Measurements from ENCODE around the gene NRXN3. TPM values are rescaled to one million over a fixed set of nuclear protein-coding genes. Genes with fewer than 3 reads are reported as not detected.

NRXN3 gene
- total RNA-seq, 2 experiments from 2014 or later = not detected

DNA sequence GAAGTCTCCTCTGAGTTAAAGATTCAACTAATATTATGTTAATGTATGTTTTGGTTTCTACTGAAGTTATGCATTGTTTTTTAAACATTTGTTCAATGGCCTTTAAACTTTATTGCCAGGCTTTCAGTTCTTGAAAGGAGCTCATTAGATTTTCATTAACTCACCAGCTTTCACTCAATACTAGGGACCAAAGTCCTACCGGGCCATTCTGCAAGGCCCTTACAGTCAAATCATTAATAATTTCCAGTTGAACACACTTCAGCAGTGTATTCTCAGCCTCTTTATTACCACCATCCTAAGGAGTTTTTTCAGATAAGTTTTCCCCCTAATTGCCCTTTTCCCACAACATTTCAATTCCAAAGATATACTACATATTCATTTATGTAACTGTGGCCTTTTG lies 1631.9 kb downstream of the NRXN3 start:
- peaks cover 2% of the 10 kb centered on the region for H3K9me3 Mint-ChIP-seq (ENCODE audit: low read depth)
- ATAC-seq (no peak), DNase-seq (no peak)
- H3K27ac Mint-ChIP-seq = no peak overlapping the region
- H3K4me1 Mint-ChIP-seq = no peaks in the 10 kb centered on the region
- CTCF ChIA-PET = no interaction called here
- H3K4me3 Mint-ChIP-seq = no peak overlapping the region
- no peaks in the 10 kb centered on the region for H3K36me3 Mint-ChIP-seq
- H3K27me3 Mint-ChIP-seq = no peaks in the 10 kb centered on the region

DNA sequence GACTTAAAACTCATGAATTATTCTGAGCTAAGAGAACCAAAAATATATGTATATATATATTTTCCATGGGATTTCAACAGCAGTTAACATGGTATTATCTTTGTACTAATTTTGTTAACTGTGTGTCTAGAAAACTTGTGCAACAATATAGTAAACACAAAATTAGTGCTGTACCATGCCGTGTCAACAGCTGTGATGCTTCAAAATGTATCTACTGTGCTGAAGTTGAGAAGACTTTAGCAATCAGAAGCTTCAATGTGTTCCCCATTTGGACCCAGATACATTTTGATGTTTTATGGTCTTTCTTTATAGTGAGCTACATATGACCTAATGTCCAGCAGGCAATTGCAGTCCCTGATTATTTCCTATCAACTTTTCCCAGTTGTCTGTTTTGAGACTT lies 1635.5 kb downstream of the NRXN3 start:
- Mint-ChIP-seq H3K9me3 (ENCODE audit: low read depth) (peaks cover 7% of the 10 kb centered on the region), H3K4me1 (no peaks in the 10 kb centered on the region), H3K4me3 (no peak overlapping the region), H3K27me3 (no peaks in the 10 kb centered on the region), H3K27ac (no peak overlapping the region), H3K36me3 (no peaks in the 10 kb centered on the region)
- CTCF ChIA-PET = no interaction called here
- ATAC-seq (no peak), DNase-seq (no peak)

- Mint-ChIP-seq H3K27me3 (no peaks in the 10 kb centered on the region), H3K27ac (no peak overlapping the region), H3K36me3 (no peaks in the 10 kb centered on the region), H3K4me3 (no peak overlapping the region), H3K4me1 (no peaks in the 10 kb centered on the region), H3K9me3 (ENCODE audit: low read depth) (peaks cover 5% of the 10 kb centered on the region)
- DNase-seq (no peak), ATAC-seq (no peak)
- CTCF ChIA-PET = no interaction called here
Measured at GRCh38 chr14:79809849-79810612, 1639.9 kb downstream of the NRXN3 start.

- CTCF ChIA-PET = no interaction called here
- ATAC-seq = no peak
- H3K27me3 Mint-ChIP-seq = no peaks in the 10 kb centered on the region
- H3K27ac Mint-ChIP-seq = no peak overlapping the region
- peaks cover 5% of the 10 kb centered on the region for H3K9me3 Mint-ChIP-seq (ENCODE audit: low read depth)
- H3K4me1 Mint-ChIP-seq = no peaks in the 10 kb centered on the region
- no peaks in the 10 kb centered on the region for H3K36me3 Mint-ChIP-seq
- no peak overlapping the region for H3K4me3 Mint-ChIP-seq
- no peak for DNase-seq
Measured at GRCh38 chr14:79820866-79821535, 1650.8 kb downstream of the NRXN3 start.

DNA sequence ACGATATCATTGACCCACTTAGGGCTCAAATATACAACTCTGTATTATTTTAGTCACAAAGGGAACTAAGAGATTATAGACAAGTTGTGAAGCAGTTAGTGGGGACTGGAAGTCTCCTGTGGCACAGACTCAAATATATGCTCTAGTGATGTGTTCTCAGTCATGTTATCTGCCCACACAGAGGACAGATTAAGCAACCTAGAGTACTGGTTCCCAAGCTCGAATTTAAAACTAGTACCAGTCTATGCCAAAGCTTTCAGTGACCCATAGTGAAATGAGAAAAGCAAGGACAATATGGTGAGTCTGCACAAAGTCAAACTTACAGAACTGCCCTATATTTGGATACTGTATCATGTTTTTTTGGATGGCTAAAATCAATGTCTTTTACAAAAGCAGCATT lies 1651.9 kb downstream of the NRXN3 start:
- H3K27me3 Mint-ChIP-seq = no peaks in the 10 kb centered on the region
- H3K9me3 Mint-ChIP-seq (ENCODE audit: low read depth) = peaks cover 7% of the 10 kb centered on the region
- CTCF ChIA-PET = no interaction called here
- H3K4me1 Mint-ChIP-seq = no peaks in the 10 kb centered on the region
- no peak overlapping the region for H3K4me3 Mint-ChIP-seq
- DNase-seq (no peak), ATAC-seq (no peak)
- H3K36me3 Mint-ChIP-seq = no peaks in the 10 kb centered on the region
- no peak overlapping the region for H3K27ac Mint-ChIP-seq

- Mint-ChIP-seq H3K27me3 (no peaks in the 10 kb centered on the region), H3K9me3 (ENCODE audit: low read depth) (peaks cover 6% of the 10 kb centered on the region), H3K4me3 (no peak overlapping the region), H3K36me3 (no peaks in the 10 kb centered on the region), H3K4me1 (no peaks in the 10 kb centered on the region), H3K27ac (no peak overlapping the region)
- CTCF ChIA-PET = no interaction called here
- DNase-seq (no peak), ATAC-seq (no peak)
Measured at GRCh38 chr14:79825046-79825521, 1654.9 kb downstream of the NRXN3 start.

GRCh38 chr14:79826362-79826761 lies 1656.2 kb downstream of the NRXN3 start:
- Mint-ChIP-seq H3K36me3 (no peaks in the 10 kb centered on the region), H3K27ac (no peak overlapping the region), H3K4me3 (no peak overlapping the region), H3K9me3 (ENCODE audit: low read depth) (peaks cover 5% of the 10 kb centered on the region), H3K27me3 (no peaks in the 10 kb centered on the region), H3K4me1 (no peaks in the 10 kb centered on the region)
- CTCF ChIA-PET = no interaction called here
- ATAC-seq (no peak), DNase-seq (no peak)

- no peaks in the 10 kb centered on the region for H3K36me3 Mint-ChIP-seq
- no peaks in the 10 kb centered on the region for H3K27me3 Mint-ChIP-seq
- ATAC-seq (no peak), DNase-seq (no peak)
- peaks cover 5% of the 10 kb centered on the region for H3K9me3 Mint-ChIP-seq (ENCODE audit: low read depth)
- no peaks in the 10 kb centered on the region for H3K4me1 Mint-ChIP-seq
- H3K27ac Mint-ChIP-seq = no peak overlapping the region
- H3K4me3 Mint-ChIP-seq = no peak overlapping the region
- CTCF ChIA-PET = no interaction called here
Measured at GRCh38 chr14:79829405-79830166, 1659.4 kb downstream of the NRXN3 start.

- no peak overlapping the region for H3K4me3 Mint-ChIP-seq
- DNase-seq = no peak
- peaks cover 5% of the 10 kb centered on the region for H3K9me3 Mint-ChIP-seq (ENCODE audit: low read depth)
- no peak for ATAC-seq
- H3K27me3 Mint-ChIP-seq = no peaks in the 10 kb centered on the region
- H3K36me3 Mint-ChIP-seq = no peaks in the 10 kb centered on the region
- H3K4me1 Mint-ChIP-seq = no peaks in the 10 kb centered on the region
- H3K27ac Mint-ChIP-seq = no peak overlapping the region
- CTCF ChIA-PET = no interaction called here
Measured at GRCh38 chr14:79831195-79831892, 1661.2 kb downstream of the NRXN3 start.

DNA sequence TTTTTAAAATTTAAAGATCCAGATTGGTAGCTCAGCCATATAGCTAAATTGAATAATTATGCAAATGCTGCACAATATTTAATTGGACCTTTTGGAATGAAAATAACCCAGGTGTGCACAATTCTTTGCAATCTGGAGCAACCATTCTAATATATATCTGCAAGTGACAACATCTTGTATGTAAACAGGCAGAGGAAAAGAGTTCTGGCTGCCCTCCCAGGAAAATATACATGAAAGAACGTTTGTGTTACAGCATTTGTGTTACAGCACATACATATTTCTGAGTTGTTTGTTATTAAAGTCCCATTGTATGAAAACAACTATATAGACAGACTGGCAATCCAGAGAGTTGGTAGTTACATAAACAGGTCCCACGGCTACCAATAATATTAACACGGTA lies 1663.6 kb downstream of the NRXN3 start:
- ATAC-seq = no peak
- H3K27ac Mint-ChIP-seq = no peak overlapping the region
- no peaks in the 10 kb centered on the region for H3K27me3 Mint-ChIP-seq
- no peaks in the 10 kb centered on the region for H3K9me3 Mint-ChIP-seq (ENCODE audit: low read depth)
- no peaks in the 10 kb centered on the region for H3K36me3 Mint-ChIP-seq
- no peaks in the 10 kb centered on the region for H3K4me1 Mint-ChIP-seq
- no peak for DNase-seq
- H3K4me3 Mint-ChIP-seq = no peak overlapping the region
- CTCF ChIA-PET = no interaction called here

GRCh38 chr14:79834868-79835267 lies 1664.7 kb downstream of the NRXN3 start:
- no peak overlapping the region for H3K4me3 Mint-ChIP-seq
- no peak for DNase-seq
- H3K27me3 Mint-ChIP-seq = no peaks in the 10 kb centered on the region
- no peak overlapping the region for H3K27ac Mint-ChIP-seq
- no peaks in the 10 kb centered on the region for H3K36me3 Mint-ChIP-seq
- no peaks in the 10 kb centered on the region for H3K9me3 Mint-ChIP-seq (ENCODE audit: low read depth)
- ATAC-seq = no peak
- CTCF ChIA-PET = no interaction called here
- no peaks in the 10 kb centered on the region for H3K4me1 Mint-ChIP-seq

GRCh38 chr14:79836577-79836976 lies 1666.4 kb downstream of the NRXN3 start:
- ATAC-seq (no peak), DNase-seq (no peak)
- Mint-ChIP-seq H3K9me3 (ENCODE audit: low read depth) (no peaks in the 10 kb centered on the region), H3K4me1 (no peaks in the 10 kb centered on the region), H3K36me3 (no peaks in the 10 kb centered on the region), H3K27ac (no peak overlapping the region), H3K4me3 (no peak overlapping the region), H3K27me3 (no peaks in the 10 kb centered on the region)
- CTCF ChIA-PET = no interaction called here

DNA sequence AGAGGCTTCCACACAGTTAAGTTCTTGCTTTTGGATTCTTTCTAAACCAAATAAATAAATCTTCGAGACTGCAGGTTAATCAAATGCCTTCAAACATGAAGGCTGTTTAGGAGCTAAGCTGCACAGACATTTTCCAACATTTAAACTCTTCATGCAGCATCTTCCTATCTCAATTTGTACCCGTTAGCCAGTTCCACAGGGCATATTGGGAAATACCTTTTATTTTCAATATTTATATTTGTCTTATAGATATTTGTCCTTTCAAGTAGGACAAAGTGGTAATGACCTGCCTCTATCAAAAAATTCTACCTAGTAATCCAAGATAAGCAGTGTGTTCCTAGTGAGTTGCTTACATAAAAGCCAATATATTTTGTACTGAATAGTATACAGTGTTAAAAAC lies 1667.5 kb downstream of the NRXN3 start:
- Mint-ChIP-seq H3K27ac (no peak overlapping the region), H3K4me1 (no peaks in the 10 kb centered on the region), H3K4me3 (no peak overlapping the region), H3K36me3 (no peaks in the 10 kb centered on the region), H3K27me3 (no peaks in the 10 kb centered on the region), H3K9me3 (ENCODE audit: low read depth) (no peaks in the 10 kb centered on the region)
- CTCF ChIA-PET = no interaction called here
- ATAC-seq (no peak), DNase-seq (no peak)

Data from activated CD8-positive, alpha-beta memory T cell treated with anti-CD3 and anti-CD28 coated beads, Interleukin-2, amount 10 ng/mL, durations not matched to agents 7 days and 5 days (primary cell).